Measurements from ENCODE around the gene MEMO1.
"Not testable (repeated sequence)": the region's sequence is repeated elsewhere in the genome, so short reads cannot be mapped to it uniquely, and the experiment has no call there.

Gene MEMO1

GRCh38 chr2:31998731-31999383 is 12.0 kb downstream of the MEMO1 start:
- no peak for DNase-seq (ENCODE audit: low read depth)

GRCh38 chr2:31997653-31998052 is 13.2 kb downstream of the MEMO1 start:
- DNase-seq (ENCODE audit: low read depth), result no peak

GRCh38 chr2:31996571-31997150 is 14.1 kb downstream of the MEMO1 start:
- no peak for DNase-seq (ENCODE audit: low read depth)

GRCh38 chr2:31992934-31993333 is 17.9 kb downstream of the MEMO1 start:
- DNase-seq (ENCODE audit: low read depth), result no peak

- no peak for DNase-seq (ENCODE audit: low read depth)
Observed at GRCh38 chr2:31992025-31992579, 18.7 kb downstream of the MEMO1 start.

- no peak for DNase-seq (ENCODE audit: low read depth)
Observed at GRCh38 chr2:31989946-31990345, 20.9 kb downstream of the MEMO1 start.

- DNase-seq (ENCODE audit: low read depth), result no peak
Observed at GRCh38 chr2:31987454-31988220, 23.2 kb downstream of the MEMO1 start.

GRCh38 chr2:31986906-31987305 is 23.9 kb downstream of the MEMO1 start:
- DNase-seq (ENCODE audit: low read depth), result no peak

- DNase-seq (ENCODE audit: low read depth), result no peak
Observed at GRCh38 chr2:31983762-31984467, 26.9 kb downstream of the MEMO1 start.

GRCh38 chr2:31980674-31981356 is 30.0 kb downstream of the MEMO1 start:
- DNase-seq (ENCODE audit: low read depth), result no peak

- no peak for DNase-seq (ENCODE audit: low read depth)
Observed at GRCh38 chr2:31979956-31980355, 30.9 kb downstream of the MEMO1 start.

GRCh38 chr2:31979018-31979417 is 31.8 kb downstream of the MEMO1 start:
- DNase-seq (ENCODE audit: low read depth), result no peak

- no peak for DNase-seq (ENCODE audit: low read depth)
Observed at GRCh38 chr2:31978436-31978835, 32.4 kb downstream of the MEMO1 start.

- DNase-seq (ENCODE audit: low read depth), result no peak
Observed at GRCh38 chr2:31973665-31974064, 37.1 kb downstream of the MEMO1 start.

GRCh38 chr2:31972059-31972458 is 38.7 kb downstream of the MEMO1 start:
- DNase-seq (ENCODE audit: low read depth), result no peak

- no peak for DNase-seq (ENCODE audit: low read depth)
Observed at GRCh38 chr2:31969178-31969577, 41.6 kb downstream of the MEMO1 start.

- no peak for DNase-seq (ENCODE audit: low read depth)
Observed at GRCh38 chr2:31967790-31968189, 43.0 kb downstream of the MEMO1 start.

- DNase-seq (ENCODE audit: low read depth), result not testable (repeated sequence)
Observed at GRCh38 chr2:31966402-31966801, 44.4 kb downstream of the MEMO1 start.

GRCh38 chr2:31965094-31965493 is 45.7 kb downstream of the MEMO1 start:
- DNase-seq (ENCODE audit: low read depth), result no peak

- no peak for DNase-seq (ENCODE audit: low read depth)
Observed at GRCh38 chr2:31962757-31963361, 47.9 kb downstream of the MEMO1 start.

- no peak for DNase-seq (ENCODE audit: low read depth)
Observed at GRCh38 chr2:31958140-31958717, 52.6 kb downstream of the MEMO1 start.

Data from stimulated activated CD8-positive, alpha-beta memory T cell treated with anti-CD3 and anti-CD28 coated beads, Interleukin-15, amount 100 ng/mL, for 24 hours (primary cell).